GM18526 (cell line): ENCODE results near the gene UBALD2.

Experiments
- POLR2A ChIP-seq: IDR thresholded peaks from 3 replicates; pipeline ENCODE4 v1.6.1; 2011; ENCODE audit not compliant: insufficient read length; ENCODE audit errors: extremely low read depth

UBALD2 gene

GRCh38 chr17:76243826-76244679 lies 21.1 kb upstream of the UBALD2 start:
- TF ChIP-seq POLR2A, result no peak

- TF ChIP-seq POLR2A, result peak; percentile 48
Measured at GRCh38 chr17:76246080-76247066, 18.8 kb upstream of the UBALD2 start.

DNA sequence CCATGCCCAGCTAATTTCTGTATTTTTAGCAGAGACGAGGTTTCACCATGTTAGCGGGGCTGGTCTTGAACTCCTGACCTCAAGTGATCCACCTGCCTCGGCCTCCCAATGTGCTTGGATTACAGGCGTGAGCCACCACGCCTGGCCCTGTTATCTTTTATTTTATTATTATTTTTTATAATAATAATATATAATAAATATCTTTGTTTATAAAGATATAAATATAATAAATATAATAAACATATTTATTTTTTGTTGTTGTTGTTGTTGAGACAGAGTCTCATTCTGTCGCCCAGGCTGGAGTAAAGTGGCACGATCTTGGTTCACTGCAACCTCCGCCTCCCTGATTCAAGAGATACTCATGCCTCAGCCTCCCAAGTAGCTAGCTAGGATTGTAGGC lies 17.8 kb upstream of the UBALD2 start:
- no peak for TF ChIP-seq POLR2A

DNA sequence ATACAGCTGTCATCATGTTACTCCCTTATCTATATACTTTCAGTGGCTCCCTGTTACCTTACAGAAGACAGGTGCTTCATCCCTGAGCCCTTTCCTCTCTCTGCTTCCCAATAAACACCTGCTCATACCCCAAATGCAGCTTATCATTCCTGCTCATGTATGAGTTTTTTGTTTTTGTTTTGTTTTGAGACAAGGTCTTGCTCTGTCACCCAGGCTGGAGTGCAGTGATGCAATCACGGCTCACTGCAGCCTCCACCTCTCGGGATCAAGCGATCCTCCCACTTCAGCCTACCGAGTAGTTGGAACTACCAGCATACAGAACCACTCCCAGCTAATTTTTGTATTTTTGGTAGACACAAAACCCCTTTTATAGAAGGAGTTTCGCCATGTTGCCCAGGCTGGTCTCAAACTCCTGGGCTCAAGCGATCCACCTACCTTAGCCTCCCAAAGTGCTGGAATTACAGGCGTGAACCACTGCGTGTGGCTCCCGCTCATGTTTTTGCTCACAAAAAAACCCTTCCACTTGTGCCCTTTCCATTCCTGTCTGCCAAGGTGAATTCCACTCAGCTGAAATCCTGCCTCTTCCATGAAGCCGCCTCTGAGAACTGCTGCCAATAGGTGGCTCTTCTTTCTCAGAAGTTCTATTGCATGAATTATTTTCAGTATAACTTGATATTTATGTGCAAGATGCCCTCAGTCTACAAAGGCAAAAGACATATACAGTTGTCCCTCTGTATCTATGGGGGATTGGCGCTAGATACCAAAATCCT lies 16.9 kb upstream of the UBALD2 start:
- TF ChIP-seq POLR2A, result no peak

- no peak for TF ChIP-seq POLR2A
Measured at GRCh38 chr17:76250141-76250540, 15.0 kb upstream of the UBALD2 start.

DNA sequence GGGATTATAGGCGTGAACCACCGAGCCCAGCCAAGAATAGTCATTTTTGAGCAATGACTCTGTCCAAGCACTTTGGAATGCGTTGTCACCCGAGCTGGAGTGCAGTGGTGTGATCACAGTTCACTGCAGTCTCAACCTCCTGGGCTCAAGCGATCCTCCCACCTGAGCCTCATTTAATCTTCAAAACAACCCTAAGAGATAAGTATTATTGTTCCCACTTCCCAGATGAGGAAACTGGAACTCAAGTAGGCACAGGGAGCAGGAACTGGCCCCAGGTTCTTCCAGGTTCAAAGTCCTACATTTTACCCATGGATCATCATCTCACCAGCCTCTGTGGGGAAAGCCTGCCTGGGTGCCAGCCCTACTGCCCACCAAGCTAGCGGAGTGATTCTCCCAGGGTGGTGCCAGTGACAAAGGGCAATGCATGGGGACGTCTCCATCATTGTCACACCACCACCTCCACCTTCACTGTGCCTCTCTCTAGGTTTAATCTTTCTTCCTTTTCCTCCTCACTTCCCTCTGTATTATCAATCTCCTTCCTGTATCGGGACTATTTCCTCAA lies 13.6 kb upstream of the UBALD2 start:
- TF ChIP-seq POLR2A, result no peak

DNA sequence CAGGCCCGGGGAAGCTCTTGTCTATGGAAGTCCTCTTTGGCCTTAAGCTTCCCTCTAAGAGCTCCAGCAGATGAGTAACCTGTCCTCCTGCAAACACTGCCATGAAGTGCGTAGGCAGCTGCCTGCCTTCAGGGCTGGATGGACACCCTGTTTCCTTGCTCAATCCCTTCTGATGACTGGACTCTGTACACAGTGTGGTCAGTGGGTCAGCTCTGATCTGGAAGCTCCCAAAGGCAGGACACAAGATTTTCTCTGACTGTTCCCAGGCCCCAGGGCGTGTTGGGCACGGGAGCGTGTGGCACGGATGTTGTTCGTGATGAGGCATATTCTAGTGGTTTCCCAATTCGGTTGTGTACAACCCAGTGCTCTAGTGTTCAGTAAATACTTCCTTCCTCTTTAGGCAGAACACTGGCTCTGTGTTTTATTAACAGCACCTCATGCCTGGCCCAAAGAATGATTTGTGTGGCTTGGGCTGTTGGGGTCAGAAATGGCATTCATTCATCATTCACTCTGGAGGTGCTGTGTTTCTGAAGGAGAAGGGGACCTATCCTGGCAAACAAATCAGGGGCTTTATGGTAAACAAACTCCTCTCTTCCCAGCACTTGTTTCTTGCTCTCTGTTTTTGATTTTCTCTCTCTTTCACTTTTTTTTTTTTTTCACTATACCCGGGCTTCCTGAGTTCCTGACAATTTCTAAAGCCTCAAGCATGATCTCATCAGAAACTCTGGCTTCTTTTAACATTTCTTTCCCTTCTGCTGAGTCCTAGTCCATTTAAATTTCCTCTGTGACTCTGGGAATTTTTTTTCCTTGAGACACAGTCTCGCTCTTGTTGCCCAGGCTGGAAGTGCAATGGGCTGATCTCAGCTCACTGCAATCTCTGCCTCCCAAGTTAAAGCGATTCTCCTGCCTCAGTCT lies 12.9 kb upstream of the UBALD2 start:
- no peak for TF ChIP-seq POLR2A

DNA sequence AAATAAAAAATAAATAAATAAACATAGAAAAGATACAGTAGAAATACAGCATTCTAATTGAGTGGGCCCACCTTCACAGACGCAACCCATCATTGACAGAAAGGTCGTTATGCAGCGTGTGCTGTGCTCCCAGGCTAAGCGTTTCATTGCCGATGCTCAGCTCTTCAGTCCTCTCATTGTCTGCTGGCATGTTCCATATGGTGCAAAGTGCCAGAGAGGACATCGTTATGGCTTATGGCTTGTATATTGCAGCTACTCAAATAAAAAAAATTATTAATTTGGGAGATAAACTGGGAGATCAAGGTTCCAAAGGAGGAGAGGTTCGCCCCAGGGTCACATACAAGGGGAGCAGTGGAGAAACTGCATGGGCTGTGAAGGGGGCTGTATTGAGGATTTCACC lies 11.3 kb upstream of the UBALD2 start:
- no peak for TF ChIP-seq POLR2A

DNA sequence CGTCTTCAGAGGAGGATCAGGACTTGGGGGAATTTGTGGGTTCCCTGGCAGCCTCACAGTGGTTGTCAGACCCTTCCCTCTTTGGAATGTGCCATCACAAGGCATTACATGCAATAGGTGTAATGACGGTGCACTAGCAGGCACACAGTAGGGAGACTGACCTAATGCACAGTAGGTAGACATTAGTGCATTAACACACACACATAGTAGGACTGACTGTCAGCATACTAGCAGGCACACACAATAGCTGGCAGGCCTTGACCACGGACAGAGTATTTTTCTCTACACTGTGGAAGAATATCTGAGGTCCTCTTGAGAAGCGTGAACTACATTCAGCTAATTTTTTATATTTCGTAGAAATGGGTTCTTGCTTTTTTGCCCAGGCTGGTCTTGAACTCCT lies 10.9 kb upstream of the UBALD2 start:
- TF ChIP-seq POLR2A, result no peak

- TF ChIP-seq POLR2A, result no peak
Measured at GRCh38 chr17:76255801-76256429, 9.2 kb upstream of the UBALD2 start.

DNA sequence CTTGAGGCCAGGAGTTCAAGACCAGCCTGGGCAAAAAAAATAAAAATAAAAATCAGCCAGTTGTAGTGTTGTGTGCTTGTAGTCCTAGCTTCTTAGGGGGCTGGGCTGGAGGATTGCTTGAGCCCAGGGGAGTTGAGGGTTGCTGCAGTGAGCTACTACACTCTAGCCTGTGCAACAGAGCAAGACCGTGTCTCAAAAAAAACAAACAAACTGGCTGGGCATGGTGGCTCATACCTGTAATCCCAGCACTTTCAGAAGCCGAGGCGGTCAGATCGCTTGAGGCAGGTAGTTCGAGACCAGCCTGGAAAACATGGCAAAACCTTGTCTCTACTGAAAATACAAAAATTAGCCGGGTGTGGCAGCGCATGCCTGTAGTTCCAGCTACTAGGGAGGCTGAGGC lies 4.9 kb upstream of the UBALD2 start:
- TF ChIP-seq POLR2A, result no peak

DNA sequence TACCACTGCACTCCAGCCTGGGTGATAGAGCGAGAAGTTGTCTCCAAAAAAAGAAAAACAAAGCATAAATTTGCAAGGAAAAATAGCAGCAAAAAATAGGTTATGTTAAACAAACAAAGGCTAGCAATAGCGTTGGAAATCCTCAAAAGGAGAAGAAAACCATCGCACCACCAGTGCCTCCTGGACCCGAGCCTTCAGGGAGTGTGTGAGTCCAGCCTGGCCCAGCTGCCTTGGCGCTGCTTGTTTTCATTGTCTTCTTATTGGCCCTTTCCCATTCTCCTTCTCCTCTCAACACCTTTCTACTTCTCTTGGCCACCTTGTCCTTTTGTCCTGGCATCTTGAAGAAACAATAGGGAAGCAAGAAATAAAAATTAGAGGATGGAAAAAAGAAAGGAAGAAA lies 4.5 kb upstream of the UBALD2 start:
- peak; percentile 27 for TF ChIP-seq POLR2A

DNA sequence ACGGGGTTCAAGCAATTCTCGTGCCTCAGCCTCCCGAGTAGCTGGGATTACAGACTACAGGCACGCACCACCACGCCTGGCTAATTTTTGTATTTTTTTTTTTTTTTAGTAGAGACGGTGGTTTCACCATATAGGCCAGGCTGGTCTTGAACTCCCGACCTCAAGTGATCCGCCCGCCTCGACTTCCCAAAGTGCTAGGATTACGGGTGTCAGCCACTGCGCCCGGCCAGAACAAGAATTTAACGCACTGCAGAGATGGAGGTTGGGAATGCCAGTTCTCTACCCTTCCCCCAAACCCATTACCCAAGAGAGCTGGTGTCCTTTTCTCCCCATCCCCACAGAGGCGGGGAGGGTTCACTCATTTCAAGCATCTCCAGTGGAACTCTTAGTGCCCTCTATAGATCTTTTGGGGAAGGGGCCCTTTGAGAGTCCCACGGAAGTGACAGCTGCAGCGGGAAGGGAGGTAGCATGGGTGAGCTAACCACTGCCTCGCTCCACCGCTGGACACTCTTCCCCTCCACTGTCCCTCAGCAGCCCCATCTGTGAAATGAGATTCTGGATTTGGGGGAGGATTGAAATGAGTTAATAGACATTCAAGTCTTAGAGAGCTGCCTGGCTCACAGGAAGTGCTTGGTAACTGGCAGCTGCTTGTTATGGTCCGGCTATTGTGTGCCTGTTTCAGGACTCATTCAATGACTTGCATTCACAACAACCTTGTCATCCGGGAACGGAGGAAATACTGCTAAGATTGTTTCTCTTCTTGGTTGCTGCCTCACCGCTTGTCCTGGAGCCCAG lies 3.5 kb upstream of the UBALD2 start:
- TF ChIP-seq POLR2A, result no peak
